ENCODE measurements around the gene SUMO4.

GRCh38 chr6:149414821-149415220, 14.8 kb downstream of the SUMO4 start:
- TF ChIP-seq, protein P1, sequence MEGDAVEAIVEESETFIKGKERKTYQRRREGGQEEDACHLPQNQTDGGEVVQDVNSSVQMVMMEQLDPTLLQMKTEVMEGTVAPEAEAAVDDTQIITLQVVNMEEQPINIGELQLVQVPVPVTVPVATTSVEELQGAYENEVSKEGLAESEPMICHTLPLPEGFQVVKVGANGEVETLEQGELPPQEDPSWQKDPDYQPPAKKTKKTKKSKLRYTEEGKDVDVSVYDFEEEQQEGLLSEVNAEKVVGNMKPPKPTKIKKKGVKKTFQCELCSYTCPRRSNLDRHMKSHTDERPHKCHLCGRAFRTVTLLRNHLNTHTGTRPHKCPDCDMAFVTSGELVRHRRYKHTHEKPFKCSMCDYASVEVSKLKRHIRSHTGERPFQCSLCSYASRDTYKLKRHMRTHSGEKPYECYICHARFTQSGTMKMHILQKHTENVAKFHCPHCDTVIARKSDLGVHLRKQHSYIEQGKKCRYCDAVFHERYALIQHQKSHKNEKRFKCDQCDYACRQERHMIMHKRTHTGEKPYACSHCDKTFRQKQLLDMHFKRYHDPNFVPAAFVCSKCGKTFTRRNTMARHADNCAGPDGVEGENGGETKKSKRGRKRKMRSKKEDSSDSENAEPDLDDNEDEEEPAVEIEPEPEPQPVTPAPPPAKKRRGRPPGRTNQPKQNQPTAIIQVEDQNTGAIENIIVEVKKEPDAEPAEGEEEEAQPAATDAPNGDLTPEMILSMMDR (IDR thresholded peaks at IDR 0.05): no peak
- no peak for TF ChIP-seq POLR2A (IDR thresholded peaks at IDR 0.05)

All from testis (tissue), 2 donors.